Right hindlimb (tissue), 1 donor: Measurements from ENCODE around the gene ZFP64.
A peak's percentile ranks its signal among the peaks of the same experiment; 100 is the strongest.

Source experiments
- DNase-seq: peaks from one replicate; pipeline ENCODE4 v3.0.0-alpha.2; 2018

Gene ZFP64

GRCh38 chr20:52103913-52104545 lies 87.5 kb downstream of the ZFP64 start:
- peak; percentile 49 for DNase-seq

GRCh38 chr20:52103335-52103912 lies 88.2 kb downstream of the ZFP64 start:
- peak; percentile 34 for DNase-seq

GRCh38 chr20:52102559-52102958 lies 89.0 kb downstream of the ZFP64 start:
- no peak for DNase-seq

GRCh38 chr20:52102126-52102525 lies 89.5 kb downstream of the ZFP64 start:
- no peak for DNase-seq
